ENCODE data around the gene FARP1.

Gene FARP1

DNA sequence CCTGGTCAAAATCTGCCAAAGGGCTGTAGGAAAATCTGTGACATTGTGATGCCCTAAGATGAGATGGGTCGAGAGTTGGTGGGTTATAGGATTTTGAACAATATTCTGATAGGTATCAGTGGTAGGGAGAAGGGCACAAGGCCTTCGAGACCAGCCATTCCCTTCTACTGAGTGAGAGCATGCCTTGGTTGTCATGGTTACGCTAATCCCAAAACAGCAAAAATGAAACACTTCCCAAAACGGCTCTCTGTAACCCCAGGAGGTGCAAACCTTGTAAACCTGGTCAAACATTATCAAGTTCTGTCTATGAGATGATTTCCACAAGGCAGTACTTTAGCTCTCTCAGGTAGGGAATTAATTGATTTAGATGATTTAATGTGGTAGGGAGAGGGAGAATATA is 192.8 kb downstream of the FARP1 start:
- no peak for DNase-seq (ENCODE audit: low read depth)
- no peak overlapping the region for H3K4me3 ChIP-seq (ENCODE audit: low read depth, low read length)
- in situ Hi-C loops (cut with HindIII; ENCODE audit: low sequenced_read_pairs): no loop called here
- TF ChIP-seq, protein P1, sequence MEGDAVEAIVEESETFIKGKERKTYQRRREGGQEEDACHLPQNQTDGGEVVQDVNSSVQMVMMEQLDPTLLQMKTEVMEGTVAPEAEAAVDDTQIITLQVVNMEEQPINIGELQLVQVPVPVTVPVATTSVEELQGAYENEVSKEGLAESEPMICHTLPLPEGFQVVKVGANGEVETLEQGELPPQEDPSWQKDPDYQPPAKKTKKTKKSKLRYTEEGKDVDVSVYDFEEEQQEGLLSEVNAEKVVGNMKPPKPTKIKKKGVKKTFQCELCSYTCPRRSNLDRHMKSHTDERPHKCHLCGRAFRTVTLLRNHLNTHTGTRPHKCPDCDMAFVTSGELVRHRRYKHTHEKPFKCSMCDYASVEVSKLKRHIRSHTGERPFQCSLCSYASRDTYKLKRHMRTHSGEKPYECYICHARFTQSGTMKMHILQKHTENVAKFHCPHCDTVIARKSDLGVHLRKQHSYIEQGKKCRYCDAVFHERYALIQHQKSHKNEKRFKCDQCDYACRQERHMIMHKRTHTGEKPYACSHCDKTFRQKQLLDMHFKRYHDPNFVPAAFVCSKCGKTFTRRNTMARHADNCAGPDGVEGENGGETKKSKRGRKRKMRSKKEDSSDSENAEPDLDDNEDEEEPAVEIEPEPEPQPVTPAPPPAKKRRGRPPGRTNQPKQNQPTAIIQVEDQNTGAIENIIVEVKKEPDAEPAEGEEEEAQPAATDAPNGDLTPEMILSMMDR (IDR thresholded peaks at IDR 0.05; ENCODE audit: low read depth, low read length, missing control alignments): no peak

DNA sequence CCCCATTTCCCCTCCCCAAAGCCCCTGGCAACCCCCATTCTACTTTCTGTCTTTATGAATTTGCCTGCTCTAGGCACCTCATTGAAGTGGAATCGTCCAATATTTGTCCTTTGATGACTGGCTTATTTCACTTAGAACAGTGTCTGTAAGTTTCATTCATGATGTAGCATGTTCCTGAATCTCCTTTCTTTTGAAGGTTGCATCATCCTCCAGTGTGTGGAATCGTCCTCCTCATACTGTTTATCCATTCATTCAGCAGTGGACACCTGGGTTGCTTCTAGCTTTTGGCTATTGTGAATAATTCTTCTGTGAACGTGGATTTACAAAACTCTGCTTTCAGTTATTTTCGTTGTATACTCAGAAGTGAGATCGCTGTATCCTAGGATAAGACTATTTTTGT is 195.4 kb downstream of the FARP1 start:
- DNase-seq (ENCODE audit: low read depth): no peak
- TF ChIP-seq, protein P1 (IDR thresholded peaks at IDR 0.05; ENCODE audit: low read depth, low read length, missing control alignments): no peak
- H3K4me3 ChIP-seq (ENCODE audit: low read depth, low read length): no peak overlapping the region
- in situ Hi-C loops (cut with HindIII; ENCODE audit: low sequenced_read_pairs): no loop called here

DNA sequence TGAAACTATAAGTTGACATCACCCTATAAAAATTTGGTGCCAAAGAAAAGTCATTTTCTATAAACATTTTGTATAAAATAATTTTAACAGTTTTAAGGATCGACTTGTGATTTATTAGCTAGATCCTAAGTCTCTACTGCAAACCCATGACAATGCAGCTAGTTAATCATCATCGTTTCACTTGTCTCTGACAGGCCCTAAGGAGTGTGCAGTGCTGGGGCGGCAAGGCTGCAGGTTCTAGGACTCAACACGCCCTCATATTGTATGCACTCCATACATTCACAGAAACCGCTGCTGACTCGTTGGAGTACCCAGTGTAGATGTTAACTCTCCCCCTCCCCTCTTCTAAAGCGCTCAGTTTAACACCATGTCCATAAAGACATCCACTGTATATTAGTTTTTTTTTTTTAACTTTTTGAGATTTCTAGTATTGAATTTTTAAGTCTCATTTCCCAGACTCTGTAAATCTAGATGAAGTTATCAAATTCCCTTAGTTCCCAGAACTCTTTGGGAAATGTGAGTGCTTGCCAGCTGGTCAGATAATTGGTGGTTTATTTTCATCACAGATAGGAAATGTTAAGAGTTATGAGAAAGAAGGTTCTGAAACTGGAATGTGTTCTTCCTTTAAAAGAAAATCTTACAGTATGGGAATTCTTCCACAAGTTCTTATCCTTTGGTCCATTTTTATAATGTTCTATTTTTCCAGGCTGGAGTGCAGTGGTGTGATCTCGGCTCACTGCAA is 197.0 kb downstream of the FARP1 start:
- TF ChIP-seq, protein P1 (IDR thresholded peaks at IDR 0.05; ENCODE audit: low read depth, low read length, missing control alignments): no peak
- in situ Hi-C loops (cut with HindIII; ENCODE audit: low sequenced_read_pairs): no loop called here
- DNase-seq (ENCODE audit: low read depth): no peak
- no peak overlapping the region for H3K4me3 ChIP-seq (ENCODE audit: low read depth, low read length)

DNA sequence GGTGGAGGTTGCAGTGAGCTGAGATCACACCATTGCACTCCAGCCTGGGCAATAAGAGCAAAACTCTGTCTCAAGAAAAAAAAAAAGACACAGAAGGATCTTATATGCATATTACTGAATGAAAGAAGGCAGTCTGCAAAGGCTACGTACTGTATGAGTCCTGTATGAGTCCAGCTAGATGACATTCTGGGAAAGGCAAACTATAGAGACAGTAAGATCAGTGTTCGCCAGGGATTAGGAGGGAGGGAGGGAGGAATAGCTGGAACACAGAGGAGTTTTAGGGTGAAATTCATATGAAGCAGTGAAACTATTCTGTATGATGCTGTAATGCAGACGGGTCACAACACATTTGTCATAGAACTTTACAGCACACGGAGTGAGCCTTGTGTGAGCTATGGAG is 200.1 kb downstream of the FARP1 start:
- in situ Hi-C loops (cut with HindIII; ENCODE audit: low sequenced_read_pairs): no loop called here
- H3K4me3 ChIP-seq (ENCODE audit: low read depth, low read length): no peak overlapping the region
- no peak for DNase-seq (ENCODE audit: low read depth)
- TF ChIP-seq, protein P1 (IDR thresholded peaks at IDR 0.05; ENCODE audit: low read depth, low read length, missing control alignments): no peak

DNA sequence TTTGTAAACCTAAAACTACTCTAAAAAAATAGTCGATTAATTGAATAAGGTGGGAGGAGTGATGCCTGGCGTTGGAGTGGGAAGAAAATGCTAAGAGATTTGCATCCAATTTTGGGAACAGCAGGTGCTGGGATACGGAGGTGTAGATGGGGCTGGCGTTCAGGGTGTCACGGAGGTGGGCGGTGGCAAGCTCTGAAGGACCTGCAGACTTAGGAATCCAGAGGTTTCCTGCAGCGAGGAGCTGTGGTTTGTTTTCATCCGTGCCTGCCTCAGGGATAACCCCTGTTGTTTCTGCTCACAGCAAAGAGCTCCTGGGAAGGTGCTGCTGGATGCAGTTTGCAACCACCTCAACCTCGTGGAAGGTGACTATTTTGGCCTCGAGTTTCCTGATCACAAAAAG is 200.6 kb downstream of the FARP1 start:
- TF ChIP-seq, protein P1 (IDR thresholded peaks at IDR 0.05; ENCODE audit: low read depth, low read length, missing control alignments): no peak
- DNase-seq (ENCODE audit: low read depth): no peak
- in situ Hi-C loops (cut with HindIII; ENCODE audit: low sequenced_read_pairs): no loop called here
- no peak overlapping the region for H3K4me3 ChIP-seq (ENCODE audit: low read depth, low read length)

DNA sequence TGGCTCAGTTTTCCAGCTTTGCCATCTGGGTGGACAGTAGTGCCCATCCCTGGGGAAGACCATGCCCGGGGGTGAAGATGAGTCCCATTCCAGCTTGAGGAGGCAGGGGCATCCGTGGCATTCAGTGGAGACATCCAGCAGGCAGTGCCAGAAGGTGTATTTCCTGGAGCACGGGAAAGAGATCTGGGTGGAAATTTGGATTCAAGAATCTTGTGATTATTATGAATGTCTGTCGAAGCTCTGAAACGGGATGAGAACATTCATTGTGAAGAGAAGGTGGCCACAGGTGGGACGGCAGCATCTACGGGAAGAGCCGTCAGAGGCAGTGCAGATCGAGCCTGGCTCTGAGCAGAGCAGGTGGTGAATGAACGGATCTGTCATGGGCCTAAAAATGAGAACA is 201.5 kb downstream of the FARP1 start:
- H3K4me3 ChIP-seq (ENCODE audit: low read depth, low read length): no peak overlapping the region
- in situ Hi-C loops (cut with HindIII; ENCODE audit: low sequenced_read_pairs): no loop called here
- TF ChIP-seq, protein P1 (IDR thresholded peaks at IDR 0.05; ENCODE audit: low read depth, low read length, missing control alignments): no peak
- DNase-seq (ENCODE audit: low read depth): no peak
